H1 (cell line): Measurements from ENCODE around the gene IGLL5. TPM values are rescaled to one million over a fixed set of nuclear protein-coding genes. Genes with fewer than 3 reads are reported as not detected.

ENCODE experiments used
- CTCF ChIA-PET: fragments of 300-600 bp; sonication (Branson Sonifier 250); formaldehyde crosslinking; loops from one replicate; lab custom pipeline; 2021; ENCODE audit not compliant: partially characterized antibody; lab: Charles Lee
- POLR2A ChIA-PET: fragments of 300-600 bp; sonication (Branson Sonifier 250); formaldehyde crosslinking; loops from one replicate; lab custom pipeline; 2021; ENCODE audit warnings: inconsistent platforms; ENCODE audit not compliant: partially characterized antibody; lab: Charles Lee
- DNase-seq, 2 experiments: peaks; one replicate each; pipeline versions ENCODE4 v3.0.0 to v3.0.0-alpha.2; 2010 to 2022; ENCODE audit warnings: low spot score in 2 of 2, low read depth in 1 of 2, mixed read lengths in 1 of 2
- FAIRE-seq: peaks from 2 replicates; lab custom pipeline; 2011; peaks lifted over from hg19 to GRCh38; lab: Jason Lieb, UNC
- H2AFZ ChIP-seq: 2 replicates; pipeline ENCODE4 v1.8.1; 2012; ENCODE audit warnings: low read length, inconsistent platforms
- H2AK5ac ChIP-seq: 2 replicates; pipeline ENCODE4 v1.6.1; 2013; ENCODE audit warnings: low read depth, low read length
- H2BK120ac ChIP-seq: replicated peaks from 2 replicates; pipeline ENCODE3; 2013; ENCODE audit warnings: low read depth, low read length, inconsistent platforms
- H2BK12ac ChIP-seq: 2 replicates; pipeline ENCODE4 v1.6.1; 2013; ENCODE audit warnings: low read depth, low read length
- H2BK15ac ChIP-seq: 2 replicates; pipeline ENCODE4 v1.6.1; 2013; ENCODE audit warnings: low read length
- H2BK20ac ChIP-seq: 2 replicates; pipeline ENCODE4 v1.6.1; 2013; ENCODE audit warnings: low read length
- H2BK5ac ChIP-seq: 2 replicates; pipeline ENCODE4 v1.6.1; 2013; ENCODE audit warnings: low read depth, low read length
- H3K14ac ChIP-seq: 2 replicates; pipeline ENCODE4 v1.6.1; 2013; ENCODE audit warnings: inconsistent platforms; ENCODE audit not compliant: insufficient read length
- H3K18ac ChIP-seq: 2 replicates; pipeline ENCODE4 v1.6.1; 2013; ENCODE audit warnings: low read length; ENCODE audit errors: extremely low read depth
- H3K23ac ChIP-seq: 2 replicates; pipeline ENCODE4 v1.6.1; 2013; ENCODE audit warnings: inconsistent platforms; ENCODE audit not compliant: insufficient read length
- H3K23me2 ChIP-seq: 2 replicates; pipeline ENCODE4 v1.6.1; 2013; ENCODE audit warnings: low read depth, low read length
- H3K27ac ChIP-seq: 2 replicates; pipeline ENCODE4 v1.6.1; 2011; ENCODE audit warnings: low read depth, low read length, inconsistent platforms
- H3K27me3 ChIP-seq, 4 experiments: replicated peaks in 1 of 4; 1 replicate in 1 of 4; 2 replicates in 3 of 4; pipeline versions ENCODE4 v1.6.1 to v1.8.1; 2011 to 2013; ENCODE audit warnings: low read length in 3 of 4, mild to moderate bottlenecking in 3 of 4, inconsistent platforms in 2 of 4, mixed read lengths in 2 of 4, moderate library complexity in 1 of 4; ENCODE audit not compliant: control insufficient read depth in 3 of 4, insufficient read depth in 3 of 4; ENCODE audit errors: extremely low read depth in 1 of 4
- H3K36me3 ChIP-seq, 4 experiments: 2 replicates each; pipeline versions ENCODE4 v1.6.1 to v1.8.1; 2011 to 2013; ENCODE audit warnings: mild to moderate bottlenecking in 4 of 4, low read length in 3 of 4, moderate library complexity in 2 of 4, control low read depth in 1 of 4, inconsistent platforms in 1 of 4; ENCODE audit not compliant: insufficient read depth in 4 of 4, control insufficient read depth in 2 of 4
- H3K4ac ChIP-seq: replicated peaks from 2 replicates; pipeline ENCODE3; 2013; ENCODE audit warnings: low read length, low read depth, mixed read lengths, inconsistent platforms; ENCODE audit not compliant: insufficient read length
- H3K4me1 ChIP-seq, 4 experiments: replicated peaks in 1 of 4; 1 replicate in 1 of 4; 2 replicates in 3 of 4; pipeline versions ENCODE4 v1.6.1 to v1.8.1; 2011 to 2013; ENCODE audit warnings: low read length in 3 of 4, inconsistent platforms in 2 of 4, mixed read lengths in 1 of 4; ENCODE audit not compliant: insufficient read depth in 4 of 4, control insufficient read depth in 3 of 4
- H3K4me2 ChIP-seq, 2 experiments: 2 replicates each; pipeline versions ENCODE4 v1.6.1 to v1.8.1; 2011 to 2013; ENCODE audit warnings: low read depth in 2 of 2, low read length in 2 of 2, control low read depth in 1 of 2, inconsistent platforms in 1 of 2, mild to moderate bottlenecking in 1 of 2; ENCODE audit not compliant: insufficient read depth in 1 of 2
- H3K4me3 ChIP-seq, 4 experiments: fragments of 200-600, 300-600 bp in 1 of 4; sonication (generic), shearing (Covaris generic), sonication (Bioruptor Twin) in 1 of 4; 2 replicates each; pipeline versions ENCODE4 v1.5.1 to v1.8.1; 2011 to 2016; ENCODE audit warnings: low read length in 4 of 4, low read depth in 3 of 4, control low read depth in 2 of 4, inconsistent platforms in 2 of 4, mild to moderate bottlenecking in 2 of 4, mixed read lengths in 1 of 4, moderate library complexity in 1 of 4; ENCODE audit not compliant: insufficient read depth in 2 of 4; ENCODE audit errors: extremely low read depth in 1 of 4
- H3K56ac ChIP-seq: replicated peaks from 2 replicates; pipeline ENCODE3; 2013; ENCODE audit warnings: low read depth, mild to moderate bottlenecking, mixed read lengths, low read length, inconsistent platforms; ENCODE audit not compliant: insufficient read length
- H3K79me1 ChIP-seq: 2 replicates; pipeline ENCODE4 v1.6.1; 2013; ENCODE audit warnings: low read depth, low read length, control low read depth
- H3K79me2 ChIP-seq, 2 experiments: 2 replicates each; pipeline versions ENCODE4 v1.6.1 to v1.8.1; 2012 to 2013; ENCODE audit warnings: low read length in 2 of 2, mild to moderate bottlenecking in 2 of 2, inconsistent platforms in 1 of 2; ENCODE audit not compliant: insufficient read depth in 2 of 2, control insufficient read depth in 1 of 2
- H3K9ac ChIP-seq, 4 experiments: replicated peaks in 1 of 4; 1 replicate in 1 of 4; 2 replicates in 3 of 4; pipeline versions ENCODE4 v1.6.1 to v1.8.1; 2011 to 2013; ENCODE audit warnings: low read depth in 3 of 4, low read length in 3 of 4, control low read depth in 2 of 4, mild to moderate bottlenecking in 2 of 4, moderate library complexity in 2 of 4, inconsistent platforms in 1 of 4; ENCODE audit errors: extremely low read depth in 1 of 4
- H3K9me3 ChIP-seq, 2 experiments: 2 replicates each; pipeline versions ENCODE4 v1.6.1 to v1.8.1; 2012 to 2013; ENCODE audit warnings: mild to moderate bottlenecking in 2 of 2, moderate library complexity in 2 of 2, control low read depth in 1 of 2, inconsistent platforms in 1 of 2, low read depth in 1 of 2, low read length in 1 of 2, mixed read lengths in 1 of 2; ENCODE audit not compliant: insufficient read depth in 2 of 2
- H4K20me1 ChIP-seq, 2 experiments: replicated peaks in 1 of 2; 2 replicates each; pipeline versions ENCODE3 to v1.8.1; 2011 to 2013; ENCODE audit warnings: inconsistent platforms in 2 of 2, low read length in 2 of 2, mild to moderate bottlenecking in 1 of 2; ENCODE audit not compliant: insufficient read depth in 2 of 2, control insufficient read depth in 1 of 2
- H4K5ac ChIP-seq: 2 replicates; pipeline ENCODE4 v1.6.1; 2013; ENCODE audit warnings: low read length, low read depth, mixed read lengths, inconsistent platforms; ENCODE audit not compliant: insufficient read length
- H4K8ac ChIP-seq: 2 replicates; pipeline ENCODE4 v1.8.0; 2013; ENCODE audit warnings: mild to moderate bottlenecking, moderate library complexity, low read length, inconsistent platforms; ENCODE audit not compliant: insufficient read depth; ENCODE audit errors: extremely low read depth
- H4K91ac ChIP-seq: replicated peaks from 2 replicates; pipeline ENCODE3; 2013; ENCODE audit warnings: low read length, mixed read lengths, inconsistent platforms; ENCODE audit not compliant: insufficient read length
- BCL11A ChIP-seq, 2 experiments: IDR thresholded peaks; one replicate each; pipeline ENCODE4 v1.6.1; 2011; ENCODE audit warnings: low read depth in 2 of 2, low read length in 2 of 2, mild to moderate bottlenecking in 2 of 2
- CTBP2 ChIP-seq: IDR thresholded peaks from 2 replicates; pipeline ENCODE4 v1.7.0; 2011; ENCODE audit warnings: borderline replicate concordance, mild to moderate bottlenecking, moderate library complexity, mixed read lengths, low read length; ENCODE audit not compliant: insufficient read depth, insufficient read length
- KDM5A ChIP-seq: fragments of 200-600 bp; IDR thresholded peaks from 2 replicates; pipeline ENCODE4 v1.7.1; 2012; ENCODE audit warnings: mild to moderate bottlenecking, low read length, inconsistent platforms, mixed read lengths
- MAFK ChIP-seq: IDR thresholded peaks from 2 replicates; pipeline ENCODE4 v1.6.1; 2012; ENCODE audit warnings: low read depth, mild to moderate bottlenecking, improper control_type of control experiment, low read length
- TAF1 ChIP-seq: IDR thresholded peaks from 2 replicates; pipeline ENCODE4 v1.6.1; 2011; ENCODE audit warnings: mild to moderate bottlenecking, low read depth, low read length
- WGBS, 2 experiments: shearing (Covaris generic) in 1 of 2; methylation state at CpG; one replicate each; pipeline versions ENCODE4 v1.1.6 to v1.1.7; 2013 to 2015; ENCODE audit warnings: low lambda C conversion rate in 2 of 2, mixed read lengths in 2 of 2, inconsistent platforms in 1 of 2, low coverage in 1 of 2, missing lambda C conversion rate in 1 of 2; ENCODE audit not compliant: insufficient replicate concordance in 2 of 2, insufficient coverage in 1 of 2, insufficient read length in 1 of 2; ENCODE audit errors: extremely low coverage in 1 of 2, missing lambda C conversion rate in 1 of 2; 5-methylcytosine and 5-hydroxymethylcytosine counted together
- polyA plus RNA-seq, 7 experiments: library from polyadenylated mRNA; depleted of rRNA in 3 of 7; stranded (reverse) in 5 of 7; unstranded in 2 of 7; fragments of >200 nt in 5 of 7; fragments of 200-250 nt in 2 of 7; gene quantifications; 1 replicate in 5 of 7; 2 replicates in 1 of 7; 4 replicates in 1 of 7; pipeline versions ENCODE4 v1.2.1 to v1.2.3, GENCODE V29; 2011 to 2013; ENCODE audit warnings: missing spikeins in 2 of 7, mixed read lengths in 2 of 7
- total RNA-seq: library from RNA; stranded (reverse); fragmentation: NEBNext Ultra II Directional; extraction: Animal tissue kit (Norgen Biotek cat#: 25700); gene quantifications from 2 replicates; pipeline ENCODE4 v1.2.1, GENCODE V29; 2021

The IGLL5 gene
- total and polyA plus RNA-seq, 2 of the 8 experiments (the other 6 are each of a cell fraction or from before 2014, with no cell fraction given), result not detected

GRCh38 chr22:22937894-22938480 lies 50.4 kb downstream of the IGLL5 start:
- Histone ChIP-seq H4K5ac (no peak overlapping the region), H4K8ac (no peak overlapping the region)
- CTCF ChIA-PET, result no interaction called here

More at GRCh38 chr22:22937894-22938480, 50.4 kb downstream of the IGLL5 start:
- TF ChIP-seq MAFK (no peak), BCL11A (IDR thresholded peaks at IDR 0.05; ENCODE audit: low read depth in 2 of 2, low read length in 2 of 2) (no peak), TAF1 (no peak), CTBP2 (no peak), KDM5A (no peak)
- TF ChIP-seq, all 59 proteins: peak for 0
- Histone ChIP-seq H3K56ac (no peak overlapping the region), H3K9me3 (peaks cover 14 to 49% of the 10 kb centered on the region in 2 experiments; a peak in 3 of 4 replicates), H3K4ac (no peak overlapping the region), H3K23me2 (peaks cover 4% of the 10 kb centered on the region; the same call in 1 of the 2 replicates), H3K79me2 (no peaks in the 10 kb centered on the region), H3K36me3 (no peaks in the 10 kb centered on the region), H2AK5ac (no peak overlapping the region), H3K9ac (no peak overlapping the region), H2BK120ac (no peak overlapping the region), H3K27me3 (peaks cover 1 to 13% (median 5%) of the 10 kb centered on the region in 4 experiments; a peak in 4 of 7 replicates), H3K4me1 (no peaks in the 10 kb centered on the region; a peak in 1 of 7 replicates), H3K23ac (no peak overlapping the region), H3K79me1 (no peaks in the 10 kb centered on the region), H2AFZ (no peak overlapping the region), H3K27ac (no peak overlapping the region), H4K20me1 (peaks cover 0 to 3% of the 10 kb centered on the region in 2 experiments), H4K91ac (no peak overlapping the region), H3K4me2 (no peak overlapping the region), H2BK5ac (no peak overlapping the region), H2BK20ac (no peak overlapping the region), H3K4me3 (no peak overlapping the region), H3K14ac (no peak overlapping the region), H3K18ac (no peak overlapping the region), H2BK12ac (no peak overlapping the region), H2BK15ac (no peak overlapping the region)
- WGBS, 2 experiments, result 52% methylated on average over 3 of the region's 3 CpGs; no CpG with 5 or more reads in 1 of the 2 experiments
- DNase-seq, result no peak
- POLR2A ChIA-PET, result no interaction called here
- FAIRE-seq, result no peak
